CD14-positive monocyte (primary cell): ENCODE results near the gene MOB3B. TPM values are rescaled to one million over a fixed set of nuclear protein-coding genes. Genes with fewer than 3 reads are reported as not detected.

Experiments
- DNase-seq, 3 donors: peaks; one replicate each; pipeline ENCODE4 v3.0.0-alpha.2; 2011 to 2022
- H2AFZ ChIP-seq: 2 replicates; pipeline ENCODE4 v1.6.0; 2012; ENCODE audit warnings: mild to moderate bottlenecking, low read depth, low read length, inconsistent platforms; ENCODE audit not compliant: insufficient read depth, poor library complexity, severe bottlenecking
- H3K27ac ChIP-seq, 2 donors: 1 replicate in 1 of 2; 2 replicates in 1 of 2; pipeline ENCODE4 v1.5.1; 2012 to 2013; ENCODE audit warnings: low read length in 2 of 2, control low read depth in 1 of 2, inconsistent platforms in 1 of 2, low read depth in 1 of 2, mild to moderate bottlenecking in 1 of 2
- H3K27me3 ChIP-seq, 2 donors: one replicate each; pipeline versions ENCODE4 v1.6.0 to v1.6.1; 2011 to 2013; ENCODE audit warnings: low read length in 2 of 2; ENCODE audit not compliant: control insufficient read depth in 2 of 2, insufficient read depth in 2 of 2
- H3K36me3 ChIP-seq, 2 donors: replicated peaks in 1 of 2; 1 replicate in 1 of 2; 2 replicates in 1 of 2; pipeline versions ENCODE4 v1.5.1 to v1.6.1; 2012 to 2013; ENCODE audit warnings: low read length in 2 of 2, control low read depth in 1 of 2, inconsistent platforms in 1 of 2, mild to moderate bottlenecking in 1 of 2; ENCODE audit not compliant: insufficient read depth in 2 of 2, control insufficient read depth in 1 of 2
- H3K4me1 ChIP-seq, 2 donors: 1 replicate in 1 of 2; 2 replicates in 1 of 2; pipeline versions ENCODE4 v1.5.1 to v1.6.1; 2012 to 2013; ENCODE audit warnings: low read length in 2 of 2, control low read depth in 1 of 2, inconsistent platforms in 1 of 2, mild to moderate bottlenecking in 1 of 2, moderate library complexity in 1 of 2; ENCODE audit not compliant: insufficient read depth in 2 of 2, control insufficient read depth in 1 of 2
- H3K4me2 ChIP-seq: replicated peaks from 2 replicates; pipeline ENCODE3; 2012; ENCODE audit warnings: low read length, moderate library complexity, mild to moderate bottlenecking; ENCODE audit not compliant: poor library complexity, severe bottlenecking; ENCODE audit errors: extremely low read depth
- H3K4me3 ChIP-seq, 3 experiments: fragments of 200-600 bp in 1 of 3; sonication (generic) in 1 of 3; replicated peaks in 1 of 3; 1 replicate in 2 of 3; 2 replicates in 1 of 3; pipeline ENCODE4 v1.5.1; 2011 to 2013; ENCODE audit warnings: low read length in 3 of 3, mild to moderate bottlenecking in 3 of 3, control low read depth in 2 of 3, low read depth in 2 of 3, inconsistent platforms in 1 of 3, moderate library complexity in 1 of 3
- H3K79me2 ChIP-seq: 2 replicates; pipeline ENCODE4 v1.6.0; 2012; ENCODE audit warnings: mild to moderate bottlenecking, control low read depth, inconsistent platforms, low read length, moderate library complexity; ENCODE audit not compliant: insufficient read depth
- H3K9ac ChIP-seq: 2 replicates; pipeline ENCODE4 v1.6.0; 2017; ENCODE audit warnings: low read length, mild to moderate bottlenecking; ENCODE audit not compliant: insufficient read depth, poor library complexity, severe bottlenecking
- H3K9me3 ChIP-seq, 2 donors: replicated peaks in 1 of 2; 1 replicate in 1 of 2; 2 replicates in 1 of 2; pipeline versions ENCODE4 v1.5.1 to v1.6.1; 2012 to 2013; ENCODE audit warnings: low read length in 2 of 2, control low read depth in 1 of 2; ENCODE audit not compliant: control insufficient read depth in 1 of 2, insufficient read depth in 1 of 2
- H4K20me1 ChIP-seq: 2 replicates; pipeline ENCODE4 v1.6.0; 2012; ENCODE audit warnings: mild to moderate bottlenecking, low read length, control low read depth, moderate library complexity; ENCODE audit not compliant: insufficient read depth
- H3K27ac Mint-ChIP-seq, 7 donors: one replicate each; pipeline ENCODE4 v1.8.0; 2020; ENCODE audit warnings: mild to moderate bottlenecking in 7 of 7, mixed read lengths in 7 of 7, moderate library complexity in 6 of 7, inconsistent platforms in 2 of 7
- H3K27me3 Mint-ChIP-seq, 3 donors: one replicate each; pipeline ENCODE4 v1.8.0; 2021 to 2022; ENCODE audit warnings: low read depth in 3 of 3, mild to moderate bottlenecking in 3 of 3, mixed read lengths in 3 of 3, moderate library complexity in 3 of 3, inconsistent platforms in 1 of 3
- H3K36me3 Mint-ChIP-seq, 2 donors: one replicate each; pipeline ENCODE4 v1.8.0; 2020; ENCODE audit warnings: mixed read lengths in 2 of 2, inconsistent platforms in 1 of 2, mild to moderate bottlenecking in 1 of 2
- H3K4me1 Mint-ChIP-seq: one replicate; pipeline ENCODE4 v1.8.0; 2020; ENCODE audit warnings: mild to moderate bottlenecking, mixed read lengths
- H3K4me3 Mint-ChIP-seq, 2 donors: one replicate each; pipeline ENCODE4 v1.8.0; 2020; ENCODE audit warnings: mild to moderate bottlenecking in 2 of 2, mixed read lengths in 2 of 2, moderate library complexity in 1 of 2
- H3K9me3 Mint-ChIP-seq, 7 donors: one replicate each; pipeline ENCODE4 v1.8.0; 2020 to 2022; ENCODE audit warnings: mixed read lengths in 7 of 7, mild to moderate bottlenecking in 6 of 7, moderate library complexity in 6 of 7, inconsistent platforms in 2 of 7
- CTCF ChIP-seq: fragments of 200-600 bp; IDR thresholded peaks from one replicate; pipeline ENCODE4 v1.8.0; 2022; ENCODE audit warnings: antibody characterized with exemption, mild to moderate bottlenecking
- WGBS: methylation state at CpG from one replicate; pipeline ENCODE4 v1.1.5; 2013; ENCODE audit warnings: missing lambda C conversion rate; ENCODE audit not compliant: insufficient coverage; 5-methylcytosine and 5-hydroxymethylcytosine counted together
- intact Hi-C, 2 donors: fragments of 100-400 bp; cut with micrococcal nuclease; formaldehyde crosslinking; loops; one replicate each; pipeline versions ENCODE4 v1.15.0 to v1.15.1; 2023
- polyA plus RNA-seq, 3 donors: library from polyadenylated mRNA; depleted of rRNA in 1 of 3; unstranded in 2 of 3; stranded (reverse) in 1 of 3; fragments of 300-500 nt in 2 of 3; fragments of >200 nt in 1 of 3; fragmentation: Illumina TruSeq in 2 of 3; gene quantifications; 1 replicate in 2 of 3; 2 replicates in 1 of 3; pipeline ENCODE4 v1.2.3, GENCODE V29; 2012 to 2021

Gene MOB3B
- polyA plus RNA-seq, 3 donors = 1.2 to 2.2 (median 1.4) TPM

- no peak for TF ChIP-seq CTCF
- Histone ChIP-seq H3K4me1 (no peaks in the 10 kb centered on the region), H3K27me3 (no peaks in the 10 kb centered on the region), H3K9me3 (no peaks in the 10 kb centered on the region), H3K36me3 (no peaks in the 10 kb centered on the region), H3K79me2 (no peaks in the 10 kb centered on the region), H2AFZ (no peak overlapping the region), H3K4me2 (no peak overlapping the region), H3K4me3 (no peak overlapping the region), H4K20me1 (no peaks in the 10 kb centered on the region), H3K27ac (no peak overlapping the region), H3K9ac (no peak overlapping the region)
- no peak overlapping the region for H3K27ac Mint-ChIP-seq
- peaks cover 17% of the 10 kb centered on the region for H3K4me1 Mint-ChIP-seq
- H3K9me3 Mint-ChIP-seq = no peaks in the 10 kb centered on the region
- peaks cover 0 to 6% (median 0%) of the 10 kb centered on the region in 3 donors for H3K27me3 Mint-ChIP-seq
- peak overlapping the region; percentile 20 to 26 for H3K4me3 Mint-ChIP-seq
- no peak for DNase-seq
- intact Hi-C loops = no loop called here
- no peaks in the 10 kb centered on the region for H3K36me3 Mint-ChIP-seq
- WGBS = 7% methylated on average over 2 of the region's 5 CpGs
Measured at GRCh38 chr9:27280860-27281259, 248.8 kb downstream of the MOB3B start.

DNA sequence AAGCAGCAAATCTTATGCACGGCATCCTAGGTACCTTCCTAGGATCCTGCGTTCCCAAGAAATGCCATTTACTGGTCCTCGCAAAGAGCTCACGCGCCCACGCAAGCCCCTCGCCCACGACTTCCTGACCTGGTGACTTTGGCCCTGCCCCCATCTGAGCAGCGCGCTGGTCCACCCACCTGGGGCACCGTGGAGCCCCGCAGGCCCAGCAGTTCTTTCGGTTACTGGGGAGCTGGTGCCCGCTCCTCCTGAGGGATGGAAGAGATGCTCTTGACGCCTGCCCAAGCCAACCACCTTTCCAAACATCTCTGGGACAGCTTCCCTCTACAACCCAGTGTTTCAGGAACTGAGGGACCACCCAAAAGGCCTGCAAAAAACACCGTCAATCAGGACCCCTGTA is 249.4 kb downstream of the MOB3B start:
- Histone ChIP-seq H3K27me3 (no peaks in the 10 kb centered on the region), H3K4me3 (no peak overlapping the region), H3K9ac (no peak overlapping the region), H3K4me1 (no peaks in the 10 kb centered on the region), H3K79me2 (no peaks in the 10 kb centered on the region), H3K4me2 (no peak overlapping the region), H3K27ac (no peak overlapping the region), H3K36me3 (no peaks in the 10 kb centered on the region), H2AFZ (no peak overlapping the region), H4K20me1 (no peaks in the 10 kb centered on the region), H3K9me3 (no peaks in the 10 kb centered on the region)
- Mint-ChIP-seq H3K4me3 (no peak overlapping the region), H3K36me3 (no peaks in the 10 kb centered on the region), H3K4me1 (peaks cover 17% of the 10 kb centered on the region), H3K27ac (no peak overlapping the region), H3K9me3 (no peaks in the 10 kb centered on the region), H3K27me3 (peaks cover 0 to 6% (median 0%) of the 10 kb centered on the region in 3 donors)
- WGBS = 94% methylated on average over 12 of the region's 16 CpGs
- no peak for TF ChIP-seq CTCF
- intact Hi-C loops = no loop called here
- DNase-seq = no peak
